Measurements from ENCODE around the gene PLCE1.

Gene PLCE1

GRCh38 chr10:93997546-93997945 is 3.8 kb downstream of the PLCE1 start:
- TF ChIP-seq CTCF (IDR thresholded peaks at IDR 0.05; ENCODE audit: borderline replicate concordance, control extremely low read depth, extremely low read depth, insufficient read depth, missing control alignments): no peak
- in situ Hi-C loops (cut with MboI; ENCODE audit: low sequenced_read_pairs, unreplicated experiment): no loop called here
- DNase-seq (ENCODE audit: low spot score): no peak

GRCh38 chr10:93999401-93999851 is 5.7 kb downstream of the PLCE1 start:
- TF ChIP-seq CTCF (IDR thresholded peaks at IDR 0.05; ENCODE audit: borderline replicate concordance, control extremely low read depth, extremely low read depth, insufficient read depth, missing control alignments): no peak
- in situ Hi-C loops (cut with MboI; ENCODE audit: low sequenced_read_pairs, unreplicated experiment): no loop called here

GRCh38 chr10:94000638-94001415 is 7.1 kb downstream of the PLCE1 start:
- in situ Hi-C loops (cut with MboI; ENCODE audit: low sequenced_read_pairs, unreplicated experiment): no loop called here
- TF ChIP-seq CTCF (IDR thresholded peaks at IDR 0.05; ENCODE audit: borderline replicate concordance, control extremely low read depth, extremely low read depth, insufficient read depth, missing control alignments): no peak
- no peak for DNase-seq (ENCODE audit: low spot score)

More at GRCh38 chr10:93999401-93999851, 5.7 kb downstream of the PLCE1 start:
- no peak for DNase-seq (ENCODE audit: low spot score)

- no peak for TF ChIP-seq CTCF (IDR thresholded peaks at IDR 0.05; ENCODE audit: borderline replicate concordance, control extremely low read depth, extremely low read depth, insufficient read depth, missing control alignments)
- in situ Hi-C loops (cut with MboI; ENCODE audit: low sequenced_read_pairs, unreplicated experiment): no loop called here
- DNase-seq (ENCODE audit: low spot score): no peak
Observed at GRCh38 chr10:94001416-94001810, 7.7 kb downstream of the PLCE1 start.

GRCh38 chr10:94002156-94002555 is 8.4 kb downstream of the PLCE1 start:
- in situ Hi-C loops (cut with MboI; ENCODE audit: low sequenced_read_pairs, unreplicated experiment): no loop called here

GRCh38 chr10:94003488-94003887 is 9.8 kb downstream of the PLCE1 start:
- TF ChIP-seq CTCF (IDR thresholded peaks at IDR 0.05; ENCODE audit: borderline replicate concordance, control extremely low read depth, extremely low read depth, insufficient read depth, missing control alignments): no peak
- in situ Hi-C loops (cut with MboI; ENCODE audit: low sequenced_read_pairs, unreplicated experiment): no loop called here

More at GRCh38 chr10:94002156-94002555, 8.4 kb downstream of the PLCE1 start:
- TF ChIP-seq CTCF (IDR thresholded peaks at IDR 0.05; ENCODE audit: borderline replicate concordance, control extremely low read depth, extremely low read depth, insufficient read depth, missing control alignments): no peak
- no peak for DNase-seq (ENCODE audit: low spot score)

More at GRCh38 chr10:94003488-94003887, 9.8 kb downstream of the PLCE1 start:
- no peak for DNase-seq (ENCODE audit: low spot score)

Data from GM13976 (cell line).